22Rv1 (cell line): ENCODE results near the gene PSKH1.

Experiments used
- H3K27ac ChIP-seq: fragments of 450-650 bp; 2 replicates; pipeline ENCODE4 v1.5.1; 2017
- CTCF ChIP-seq: fragments of 450-650 bp; IDR thresholded peaks from 2 replicates; pipeline ENCODE4 v1.5.1; 2017; ENCODE audit warnings: mild to moderate bottlenecking
- ZFX ChIP-seq: fragments of 450-650 bp; IDR thresholded peaks from 2 replicates; pipeline ENCODE4 v1.6.1; 2017; ENCODE audit warnings: antibody characterized with exemption, borderline replicate concordance

PSKH1 gene

DNA sequence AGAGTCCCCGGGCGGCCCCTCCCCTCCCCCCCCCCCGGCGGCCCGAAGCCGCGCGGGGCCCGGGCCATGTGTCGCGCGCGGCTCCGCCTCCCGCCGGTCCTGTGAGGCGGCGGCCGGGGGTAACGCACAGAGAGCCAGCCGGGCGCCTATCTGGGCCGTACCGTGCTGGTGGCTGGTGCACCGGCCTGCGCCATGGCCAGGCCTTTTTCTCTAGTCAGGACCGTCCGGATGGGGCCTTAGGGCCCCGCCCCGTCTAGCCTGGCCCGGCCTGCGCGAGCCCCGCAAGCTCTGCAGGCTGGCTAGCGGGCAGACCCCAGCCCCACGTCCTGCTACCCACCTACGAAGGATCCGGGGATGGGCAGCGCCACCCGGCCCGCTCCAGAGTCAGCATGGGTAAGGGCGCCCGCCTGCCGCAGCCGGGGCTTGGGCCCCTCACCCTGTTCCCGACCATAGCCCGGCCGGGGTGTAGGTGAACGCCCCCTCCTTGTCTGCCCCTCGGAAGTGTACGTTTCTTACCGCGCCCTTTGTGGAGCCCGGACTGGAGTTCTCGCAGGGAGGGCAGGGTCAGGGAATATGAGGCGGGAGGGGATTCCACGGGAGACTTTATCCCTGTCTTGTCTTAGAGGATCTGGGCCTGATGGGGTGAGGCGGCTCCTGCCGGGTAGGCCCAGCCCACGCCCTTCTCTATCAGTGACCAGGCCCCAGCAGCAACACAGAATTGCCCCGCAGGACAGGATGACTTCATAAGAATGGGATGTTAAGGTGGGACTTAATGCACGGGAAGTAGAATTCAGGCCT, 45.8 kb upstream of the PSKH1 start, which contains the start of gene CENPT:
TSS of gene CENPT (minus strand) at position 630 of the 798 bp plus-strand sequence. CDS start 13,834 bp downstream, outside the sequence.
- peak within 1 kb of the TSS; percentile 91 for H3K27ac ChIP-seq
- TF ChIP-seq CTCF (no peak), ZFX (no peak)

DNA sequence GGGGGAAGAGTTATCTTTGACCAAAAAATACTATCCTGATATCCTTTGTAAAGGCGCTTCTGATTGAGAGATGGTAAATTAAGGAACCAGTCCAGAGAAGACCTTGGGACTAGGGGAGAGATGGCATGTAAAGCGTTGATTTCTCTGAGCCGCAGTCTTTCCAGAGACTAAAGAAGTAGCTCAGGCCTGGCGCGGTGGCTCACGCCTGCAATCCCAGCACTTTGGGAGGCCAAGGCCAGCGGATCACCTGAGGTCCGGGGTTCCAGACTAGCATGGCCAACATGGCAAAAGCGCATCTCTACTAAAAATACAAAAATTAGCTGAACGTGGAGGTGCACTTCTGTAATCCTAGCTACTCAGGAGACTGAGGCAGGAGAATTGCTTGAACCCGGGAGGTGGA, 44.9 kb upstream of the PSKH1 start:
- TF ChIP-seq ZFX (no peak), CTCF (no peak)
- peak overlapping the region; percentile 91 for H3K27ac ChIP-seq

DNA sequence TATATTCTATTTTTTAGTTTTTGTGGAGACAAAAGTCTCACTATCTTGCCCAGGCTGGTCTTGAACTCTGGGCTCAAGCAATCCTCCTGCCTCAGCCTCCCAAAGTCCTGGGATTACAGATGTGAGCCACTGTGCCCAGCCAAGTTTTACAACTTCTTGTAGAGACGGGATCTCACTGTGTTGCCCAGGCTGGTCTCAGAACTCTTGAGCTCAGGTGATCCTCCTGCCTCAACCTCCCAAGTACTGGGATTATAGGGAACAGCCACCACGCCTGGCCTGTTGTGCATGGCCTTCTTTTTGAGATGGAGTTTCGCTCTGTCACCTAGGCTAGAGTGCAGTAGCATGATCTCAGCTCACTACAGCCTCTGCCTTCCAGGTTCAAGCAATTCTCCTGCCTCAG, 39.4 kb upstream of the PSKH1 start:
- no peak for TF ChIP-seq ZFX
- no peak for TF ChIP-seq CTCF
- H3K27ac ChIP-seq: no peak overlapping the region

DNA sequence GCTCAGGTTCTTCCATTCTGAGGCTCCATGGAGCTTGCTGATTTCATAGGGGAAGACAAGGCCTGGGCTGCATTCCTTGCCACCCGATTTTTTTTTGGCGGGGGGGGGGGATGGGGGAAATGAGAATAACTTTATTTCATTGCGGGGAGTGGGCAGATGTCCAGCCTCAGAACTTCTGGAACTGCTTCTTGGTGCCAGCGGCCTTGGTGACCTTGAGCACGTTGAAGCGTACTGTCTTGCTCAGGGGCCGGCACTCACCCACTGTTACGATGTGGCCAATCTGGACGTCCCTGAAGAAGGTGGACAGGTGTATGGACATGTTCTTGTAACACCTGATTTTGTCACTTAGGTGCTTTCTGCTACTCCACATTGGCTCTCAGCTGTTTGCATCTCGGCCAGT, 37.3 kb upstream of the PSKH1 start:
- no peak overlapping the region for H3K27ac ChIP-seq
- TF ChIP-seq CTCF: no peak

DNA sequence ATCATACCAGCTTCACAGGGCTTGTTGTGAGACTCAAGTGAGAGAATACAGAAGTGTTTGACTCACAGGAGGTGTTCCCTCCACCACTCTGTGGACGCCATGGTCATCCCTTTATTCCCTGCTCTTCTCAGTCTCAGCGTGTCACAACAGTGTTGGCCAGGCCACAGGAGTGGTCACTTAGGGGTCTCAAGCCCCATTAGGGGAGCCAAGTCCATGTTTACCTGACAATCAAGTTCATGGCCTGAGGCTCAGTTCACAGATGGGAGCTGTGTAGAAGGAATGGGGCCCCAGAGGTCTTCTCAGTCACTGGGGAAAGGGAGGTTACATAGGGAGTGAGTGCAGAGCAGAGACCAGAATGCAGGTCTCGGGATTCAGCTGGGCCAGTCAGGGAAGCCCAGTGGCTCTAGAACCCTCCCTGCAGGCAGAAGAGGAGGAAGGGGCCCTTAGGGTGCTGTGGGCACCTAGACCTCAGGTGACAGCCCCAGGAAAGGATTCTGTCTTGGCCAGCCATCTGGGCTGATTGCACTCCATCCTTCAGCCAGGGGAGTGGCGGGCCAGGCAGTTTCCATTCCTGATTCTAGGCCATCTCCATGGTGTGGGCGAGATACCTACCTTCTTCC, 36.0 kb upstream of the PSKH1 start:
- H3K27ac ChIP-seq: peak overlapping the region; percentile 40

DNA sequence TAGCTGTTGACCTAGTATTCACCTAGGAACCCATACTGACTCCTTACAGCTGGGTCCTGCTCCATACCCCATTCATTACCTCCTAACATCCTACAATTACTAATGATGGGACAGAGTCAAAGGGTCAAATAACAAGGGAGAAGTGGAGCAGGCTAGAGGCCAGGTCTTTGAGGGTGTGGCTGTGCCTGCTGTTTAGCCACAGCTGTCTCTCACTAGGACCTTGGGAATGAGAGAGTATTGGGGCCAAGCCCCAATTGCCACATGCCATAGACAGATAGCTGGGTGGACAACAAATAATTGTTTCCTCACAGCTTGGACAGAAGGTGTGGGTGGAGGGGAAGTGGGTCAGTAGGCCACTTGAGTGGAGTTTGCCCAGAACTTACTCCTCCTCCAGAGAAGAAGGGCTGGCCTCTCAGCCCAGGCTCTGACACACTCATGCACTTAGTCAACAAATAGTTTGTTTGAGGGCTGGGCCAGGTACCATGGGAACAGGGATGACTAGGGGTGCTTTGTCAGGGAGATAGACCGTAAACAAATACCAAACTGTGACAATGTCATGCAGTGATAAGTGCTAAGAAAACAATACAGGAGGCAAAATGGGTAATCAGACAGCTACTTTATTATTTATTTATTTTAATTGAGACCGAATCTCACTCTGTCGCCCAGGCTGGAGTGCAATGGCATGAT, 35.4 kb upstream of the PSKH1 start:
- peak overlapping the region; percentile 40 for H3K27ac ChIP-seq
- no peak for TF ChIP-seq CTCF
- no peak for TF ChIP-seq ZFX

More for the DNA sequence above, 36.0 kb upstream of the PSKH1 start:
- TF ChIP-seq ZFX: no peak
- no peak for TF ChIP-seq CTCF

DNA sequence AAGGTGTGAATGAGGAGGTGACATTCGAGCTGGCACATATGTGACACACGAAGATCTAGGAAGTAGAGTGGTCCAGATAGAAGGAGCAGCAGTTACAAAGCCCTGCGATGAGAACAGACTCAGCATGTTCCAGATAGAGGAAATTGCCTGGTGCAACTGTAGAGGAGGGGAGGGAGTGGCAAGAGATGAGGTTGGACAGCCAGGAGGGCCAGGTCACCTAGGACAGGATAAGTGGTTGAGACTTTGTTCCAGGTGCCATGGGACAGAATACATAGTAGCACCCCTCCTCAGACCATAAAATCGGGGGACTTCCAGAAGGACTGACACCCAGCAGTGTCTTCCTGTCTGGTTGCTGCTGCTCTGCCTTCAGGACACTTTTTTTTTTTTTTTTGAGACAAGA, 34.6 kb upstream of the PSKH1 start:
- TF ChIP-seq ZFX (no peak), CTCF (no peak)
- H3K27ac ChIP-seq: peak overlapping the region; percentile 40; the same call in 1 of the 2 replicates
